Dermis blood vessel endothelial cell (primary cell): Measurements from ENCODE around the gene OR9G1. TPM values are rescaled to one million over a fixed set of nuclear protein-coding genes. Genes with fewer than 3 reads are reported as not detected.
"Not testable (repeated sequence)": the region's sequence is repeated elsewhere in the genome, so short reads cannot be mapped to it uniquely, and the experiment has no call there.

Experiments
- DNase-seq: peaks from one replicate; pipeline ENCODE4 v3.0.0; 2010
- total RNA-seq: library from RNA; depleted of rRNA; stranded (reverse); fragments of >200 nt; gene quantifications from 2 replicates; pipeline ENCODE4 v1.2.3, GENCODE V29; 2014

OR9G1 gene
- not detected in 2 replicates for total RNA-seq

DNA sequence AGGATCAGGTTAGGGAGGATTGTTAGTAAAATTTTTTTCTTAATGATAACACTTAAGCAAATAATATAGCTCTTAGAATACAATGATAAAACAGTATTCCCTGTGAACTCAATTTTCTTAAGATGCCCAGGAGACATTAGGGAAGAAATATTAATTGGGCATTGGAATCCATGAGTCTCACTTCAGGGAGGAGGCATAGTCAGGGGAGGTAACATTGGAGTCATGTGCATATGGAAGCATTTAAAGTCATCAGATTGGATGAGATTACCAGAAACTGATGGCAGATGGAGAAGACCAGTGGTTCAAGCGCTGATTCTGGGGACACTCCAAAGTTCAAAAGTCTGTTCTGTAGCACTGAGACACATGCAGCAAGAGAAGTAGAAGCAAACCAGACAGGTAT, at the start of gene OR9G1:
Gene OR9G1, plus strand, starts transcription at position 301 of the 400 bp plus-strand sequence. CDS start 1,293 bp downstream, outside the sequence.
- no peak for DNase-seq

GRCh38 chr11:56659755-56660154, 39.1 kb upstream of the OR9G1 start:
- DNase-seq, result no peak

- DNase-seq, result no peak
These were observed 35.5 kb upstream of the OR9G1 start, which contains the start of gene OR5AR1 for GRCh38 chr11:56663386-56663785. TSS of gene OR5AR1 (plus strand) at chr11:56663686. CDS start at chr11:56663686, 0 bp downstream.

- no peak for DNase-seq
These were observed 27.9 kb upstream of the OR9G1 start for GRCh38 chr11:56670984-56671383.

- DNase-seq, result no peak
These were observed 10.3 kb upstream of the OR9G1 start for GRCh38 chr11:56688554-56689100.

DNA sequence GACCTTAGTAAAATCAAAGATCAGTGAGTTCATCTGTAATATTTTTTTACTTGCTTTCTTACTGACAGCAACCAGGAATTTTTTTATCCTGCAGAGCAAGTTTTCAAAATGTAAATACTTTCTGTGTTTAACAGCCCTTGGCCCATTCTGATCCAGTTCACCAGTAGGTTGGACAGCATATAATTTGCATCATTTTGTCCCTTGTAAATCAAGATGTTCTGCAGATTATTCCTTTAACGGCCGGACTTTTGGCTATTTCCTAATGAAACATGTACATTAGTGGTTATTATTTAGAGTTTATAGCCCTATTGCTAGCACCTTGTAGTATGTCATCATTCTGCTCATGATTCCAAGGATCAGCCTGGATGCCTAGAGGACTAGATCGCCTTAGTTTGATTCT, 7.7 kb upstream of the OR9G1 start:
- not testable (repeated sequence) for DNase-seq

DNA sequence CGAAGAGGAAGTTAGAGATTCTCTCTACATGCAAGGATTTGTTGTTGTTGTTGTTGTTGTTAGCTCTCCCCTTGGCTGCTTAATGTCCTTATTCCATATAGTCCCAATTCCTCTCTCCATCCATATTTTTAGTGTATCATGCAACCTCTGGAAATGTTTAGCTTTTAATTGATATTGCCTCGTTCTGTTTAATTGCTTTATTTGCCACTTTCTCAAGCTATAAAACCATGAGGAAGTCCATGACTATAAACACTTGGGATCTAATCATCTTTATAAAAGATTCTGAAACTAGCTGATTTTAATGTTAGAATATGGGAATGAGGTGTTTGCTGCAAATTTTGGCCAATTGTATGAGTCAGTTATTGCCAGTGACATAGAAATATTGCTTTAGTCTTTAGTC, 5.5 kb upstream of the OR9G1 start:
- no peak for DNase-seq

DNA sequence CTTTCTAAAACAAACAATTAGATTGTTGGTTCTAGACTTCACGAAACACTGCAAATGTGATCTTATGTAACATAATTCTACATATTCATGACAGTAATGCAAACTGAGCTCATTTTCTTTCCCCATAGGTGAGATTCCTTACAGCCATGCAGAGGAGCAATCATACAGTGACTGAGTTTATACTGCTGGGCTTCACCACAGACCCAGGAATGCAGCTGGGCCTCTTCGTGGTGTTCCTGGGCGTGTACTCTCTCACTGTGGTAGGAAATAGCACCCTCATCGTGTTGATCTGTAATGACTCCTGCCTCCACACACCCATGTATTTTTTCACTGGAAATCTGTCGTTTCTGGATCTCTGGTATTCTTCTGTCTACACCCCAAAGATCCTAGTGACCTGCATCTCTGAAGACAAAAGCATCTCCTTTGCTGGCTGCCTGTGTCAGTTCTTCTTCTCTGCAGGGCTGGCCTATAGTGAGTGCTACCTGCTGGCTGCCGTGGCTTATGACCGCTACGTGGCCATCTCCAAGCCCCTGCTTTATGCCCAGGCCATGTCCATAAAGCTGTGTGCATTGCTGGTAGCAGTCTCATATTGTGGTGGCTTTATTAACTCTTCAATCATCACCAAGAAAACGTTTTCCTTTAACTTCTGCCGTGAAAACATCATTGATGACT, 1.5 kb downstream of the OR9G1 start:
- no peak for DNase-seq

- no peak for DNase-seq
These were observed 2.1 kb downstream of the OR9G1 start for GRCh38 chr11:56700914-56701485.

- DNase-seq, result no peak
These were observed 7.0 kb downstream of the OR9G1 start for GRCh38 chr11:56705784-56706396.

DNA sequence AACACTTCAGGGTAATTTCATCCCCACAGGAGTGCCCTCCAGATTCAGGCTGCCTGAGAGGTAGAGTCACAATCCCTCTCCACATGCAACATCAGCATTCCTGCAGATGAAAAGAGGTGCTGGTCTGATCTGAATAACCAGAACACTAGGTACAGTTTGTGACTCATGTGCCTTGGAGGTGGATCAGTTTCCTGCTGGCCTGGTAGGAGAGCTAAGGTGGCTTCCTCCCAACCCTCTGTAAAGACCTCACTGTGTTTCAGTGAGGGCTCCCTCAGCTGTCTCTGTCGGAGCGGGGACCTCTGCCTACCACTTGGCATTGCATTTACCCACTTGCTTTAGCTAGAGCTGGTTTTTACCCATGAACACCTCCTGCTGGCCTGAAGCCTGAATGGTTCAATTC, 7.6 kb downstream of the OR9G1 start:
- no peak for DNase-seq

DNA sequence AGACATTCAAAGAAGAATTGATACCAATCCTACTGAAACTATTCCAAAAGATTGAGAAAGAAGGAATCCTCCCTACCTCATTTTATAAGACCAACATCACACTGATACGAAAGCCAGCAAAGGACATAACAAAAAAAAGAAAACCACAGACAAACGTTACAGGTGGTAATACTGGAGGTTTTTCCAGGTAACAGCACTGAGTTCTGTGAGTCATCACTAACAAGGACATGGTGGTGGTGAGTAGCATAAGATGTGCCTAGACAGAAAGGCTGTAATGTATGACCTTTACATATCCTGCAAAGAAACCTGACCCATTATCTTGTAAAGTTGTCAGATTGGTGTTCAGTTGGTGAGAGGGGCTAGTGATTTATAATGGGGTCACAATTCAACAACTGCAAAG, 15.3 kb downstream of the OR9G1 start:
- no peak for DNase-seq

DNA sequence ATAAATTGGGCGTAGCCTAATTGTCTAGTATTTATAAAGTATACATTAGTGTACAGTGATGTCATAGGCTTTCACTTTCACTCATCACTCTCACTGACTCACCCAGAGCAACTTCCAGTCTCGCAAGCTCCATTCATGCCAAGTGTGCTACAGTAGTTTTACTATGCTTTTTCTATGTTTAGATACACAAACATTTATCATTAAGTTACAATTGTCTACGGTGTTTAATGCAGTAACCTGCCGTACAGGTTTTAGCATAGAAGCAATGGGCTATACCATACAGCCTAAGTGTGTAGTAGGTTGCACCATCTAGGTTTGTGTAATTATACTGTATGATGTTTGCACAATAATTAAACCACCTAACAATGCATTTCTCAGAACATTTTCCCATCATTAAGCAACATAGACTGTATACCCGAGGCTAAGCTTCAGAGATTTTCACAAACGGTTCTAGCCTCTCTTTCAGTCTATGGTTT, 17.5 kb downstream of the OR9G1 start:
- DNase-seq, result no peak

DNA sequence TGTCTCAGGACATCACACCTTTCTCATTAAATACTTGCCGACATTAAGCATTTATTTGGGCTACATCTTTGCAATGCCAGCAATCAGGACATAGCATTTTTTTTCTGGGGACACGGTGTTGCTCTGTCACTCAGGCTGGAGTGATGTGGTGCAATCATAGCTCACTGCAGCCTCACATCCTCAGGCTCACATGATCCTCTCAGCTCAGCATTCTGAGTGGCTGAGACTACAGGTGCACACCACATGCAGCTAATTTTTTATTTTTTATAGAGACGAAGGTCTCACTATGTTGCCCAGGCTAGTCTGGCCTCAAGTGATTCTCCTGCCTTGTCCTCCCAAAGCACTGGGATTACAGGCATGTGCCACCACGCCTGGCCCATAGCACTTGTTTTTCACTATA, 21.6 kb downstream of the OR9G1 start:
- no peak for DNase-seq

DNA sequence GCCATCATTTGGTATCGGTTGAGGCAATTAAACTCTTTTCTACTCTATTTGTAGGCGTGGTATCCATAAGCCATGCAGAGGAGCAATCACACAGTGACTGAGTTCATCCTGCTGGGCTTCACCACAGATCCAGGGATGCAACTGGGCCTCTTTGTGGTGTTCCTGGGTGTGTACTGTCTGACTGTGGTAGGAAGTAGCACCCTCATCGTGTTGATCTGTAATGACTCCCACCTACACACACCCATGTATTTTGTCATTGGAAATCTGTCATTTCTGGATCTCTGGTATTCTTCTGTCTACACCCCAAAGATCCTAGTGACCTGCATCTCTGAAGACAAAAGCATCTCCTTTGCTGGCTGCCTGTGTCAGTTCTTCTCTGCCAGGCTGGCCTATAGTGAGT, 41.2 kb downstream of the OR9G1 start:
- no peak for DNase-seq

GRCh38 chr11:56740886-56741285, 42.0 kb downstream of the OR9G1 start:
- no peak for DNase-seq

DNA sequence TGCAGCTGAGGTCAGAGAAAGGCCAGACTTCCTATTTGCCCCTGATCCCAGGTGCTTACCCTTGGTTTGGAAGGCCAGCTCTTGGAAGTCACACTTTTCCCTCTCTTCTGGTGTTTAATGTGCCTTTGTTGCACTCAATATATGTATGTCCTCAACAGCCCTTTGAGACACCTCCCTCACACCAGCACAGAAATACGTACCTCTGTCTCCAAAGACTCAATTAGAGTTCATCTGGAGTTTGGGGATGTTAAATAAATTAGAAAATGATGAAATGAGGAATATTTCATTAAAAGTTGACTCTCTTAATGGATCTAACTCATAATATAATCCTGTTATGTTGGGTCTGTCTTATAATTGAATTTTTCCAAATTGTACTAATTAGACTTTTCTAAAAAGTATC, 49.7 kb downstream of the OR9G1 start, which contains the start of gene OR9G4:
Gene OR9G4, minus strand, starts transcription at position 101 of the 400 bp plus-strand sequence. CDS start 4,931 bp downstream, outside the sequence.
- no peak for DNase-seq

GRCh38 chr11:56750190-56750589, 51.3 kb downstream of the OR9G1 start:
- DNase-seq, result no peak

- DNase-seq, result no peak
These were observed 52.6 kb downstream of the OR9G1 start for GRCh38 chr11:56751480-56751879.
